Hippocampal formation (tissue), 2 donors: ENCODE data around the gene RPF1.
"Not testable (repeated sequence)": the region's sequence is repeated elsewhere in the genome, so short reads cannot be mapped to it uniquely, and the experiment has no call there.

Experiments
- DNase-seq, 2 donors: peaks; one replicate each; lab custom pipeline; 2025; lab: John Stamatoyannopoulos, UW

RPF1 gene

GRCh38 chr1:84492726-84493125, 13.7 kb downstream of the RPF1 start:
- DNase-seq = no peak

- DNase-seq = no peak
Observed at GRCh38 chr1:84493747-84494146, 14.7 kb downstream of the RPF1 start.

GRCh38 chr1:84496498-84496897, 17.4 kb downstream of the RPF1 start:
- DNase-seq = no peak

GRCh38 chr1:84497631-84498275, 18.7 kb downstream of the RPF1 start:
- no peak for DNase-seq

GRCh38 chr1:84502927-84503326, 23.9 kb downstream of the RPF1 start:
- no peak for DNase-seq

- no peak for DNase-seq
Observed at GRCh38 chr1:84504580-84505492, 25.8 kb downstream of the RPF1 start.

- DNase-seq = peak in 1 of 2 donors; percentile 48
Observed at GRCh38 chr1:84505493-84506001, 26.5 kb downstream of the RPF1 start.

GRCh38 chr1:84506002-84506728, 27.1 kb downstream of the RPF1 start, which contains the start of the genes GNG5 and SPATA1:
Gene GNG5, minus strand, starts transcription at chr1:84506581. Its CDS starts 490 bp downstream, at chr1:84506091.
Gene SPATA1, plus strand, starts transcription at chr1:84506386. Its CDS starts 9,974 bp downstream, at chr1:84516360.
- DNase-seq = peak; percentile 87 to 91

- DNase-seq = no peak
Observed at GRCh38 chr1:84506729-84507453, 27.8 kb downstream of the RPF1 start.

GRCh38 chr1:84507887-84508286, 28.8 kb downstream of the RPF1 start:
- DNase-seq = not testable (repeated sequence)

GRCh38 chr1:84508510-84508909, 29.4 kb downstream of the RPF1 start:
- no peak for DNase-seq

- DNase-seq = no peak
Observed at GRCh38 chr1:84509029-84509428, 30.0 kb downstream of the RPF1 start.

- DNase-seq = no peak
Observed at GRCh38 chr1:84510165-84510564, 31.1 kb downstream of the RPF1 start.

GRCh38 chr1:84510668-84511067, 31.6 kb downstream of the RPF1 start:
- DNase-seq = no peak

- no peak for DNase-seq
Observed at GRCh38 chr1:84524590-84524989, 45.5 kb downstream of the RPF1 start.

- peak in 1 of 2 donors; percentile 46 for DNase-seq
Observed at GRCh38 chr1:84525779-84526178, 46.7 kb downstream of the RPF1 start.

- no peak for DNase-seq
Observed at GRCh38 chr1:84538599-84538998, 59.5 kb downstream of the RPF1 start.

- no peak for DNase-seq
Observed at GRCh38 chr1:84539972-84540371, 60.9 kb downstream of the RPF1 start.

- no peak for DNase-seq
Observed at GRCh38 chr1:84540759-84541158, 61.7 kb downstream of the RPF1 start.

GRCh38 chr1:84541679-84542078, 62.6 kb downstream of the RPF1 start:
- no peak for DNase-seq
